Measurements from ENCODE around the gene ARHGDIG. TPM values are rescaled to one million over a fixed set of nuclear protein-coding genes. Genes with fewer than 3 reads are reported as not detected.

ARHGDIG gene
- total and polyA plus RNA-seq, 2 of the 4 experiments (the other 2 are of a cell fraction), result 0.24 to 0.36 TPM

GRCh38 chr16:272633-273546 is 7.5 kb upstream of the ARHGDIG start:
- Histone ChIP-seq H3K79me1 (ENCODE audit: low read depth in 1 of 2, low read length in 2 of 2) (no peaks in the 10 kb centered on the region), H2AK5ac (ENCODE audit: low read depth, low read length) (no peak overlapping the region), H2BK15ac (ENCODE audit: low read depth, low read length) (no peak overlapping the region), H3K14ac (replicated peaks; ENCODE audit: low read depth, low read length) (no peak overlapping the region), H3K9me3 (ENCODE audit: control insufficient read depth, insufficient read depth, low read length) (no peaks in the 10 kb centered on the region), H3K9ac (ENCODE audit: low read depth, low read length) (no peak overlapping the region), H3K4me2 (ENCODE audit: low read depth, low read length) (no peak overlapping the region), H2AFZ (replicated peaks; ENCODE audit: low read length, poor library complexity) (no peak overlapping the region), H3K4ac (ENCODE audit: low read depth, low read length) (no peak overlapping the region), H2AK9ac (replicated peaks; ENCODE audit: low read depth, low read length, poor library complexity) (no peak overlapping the region), H3K4me3 (ENCODE audit: insufficient read depth, low read depth, low read length) (no peak overlapping the region), H3K9me1 (ENCODE audit: insufficient read depth, low read length) (peaks cover 2% of the 10 kb centered on the region; the same call in 1 of the 2 replicates), H4K8ac (ENCODE audit: low read depth in 2 of 2, low read length in 2 of 2) (no peak overlapping the region), H3K27me3 (ENCODE audit: control insufficient read depth, insufficient read depth, low read length) (peaks cover 18% of the 10 kb centered on the region; the same call in 1 of the 2 replicates), H2BK120ac (ENCODE audit: low read depth, low read length) (no peak overlapping the region), H3K27ac (ENCODE audit: insufficient read depth, low read length) (no peak overlapping the region), H3K18ac (ENCODE audit: low read depth, low read length) (no peak overlapping the region), H4K5ac (ENCODE audit: low read depth, low read length) (no peak overlapping the region), H4K91ac (ENCODE audit: insufficient read depth, low read depth, low read length) (no peak overlapping the region), H3K4me1 (ENCODE audit: control insufficient read depth, insufficient read depth, low read length) (peaks cover 3% of the 10 kb centered on the region; the same call in 1 of the 2 replicates), H3K56ac (ENCODE audit: extremely low read depth, insufficient read depth, low read length) (no peak overlapping the region), H2BK5ac (ENCODE audit: low read depth, low read length, poor library complexity, severe bottlenecking) (no peak overlapping the region), H4K20me1 (ENCODE audit: insufficient read depth, low read length) (no peaks in the 10 kb centered on the region), H3K23ac (ENCODE audit: low read depth, low read length) (no peak overlapping the region), H3K36me3 (ENCODE audit: control insufficient read depth, insufficient read depth, low read length) (no peaks in the 10 kb centered on the region), H2BK20ac (ENCODE audit: low read depth, low read length) (no peak overlapping the region)
- ChIA-PET POLR2A (ENCODE audit: unreplicated experiment) (no interaction called here), CTCF (no interaction called here)
- intact Hi-C loops (cut with micrococcal nuclease), result no loop called here
- ATAC-seq (ENCODE audit: low read depth) (no peak), DNase-seq (no peak)
- BruUV-seq (replicated peaks), result no TSS peak
- 64% methylated on average over 13 of the region's 36 CpGs; no CpG with 5 or more reads in 1 of the 2 experiments for WGBS, 2 experiments (ENCODE audit: extremely low coverage in 2 of 2, insufficient read length in 1 of 2)
- in situ Hi-C loops (cut with MboI; ENCODE audit: low sequenced_read_pairs), result no loop called here
- dilution Hi-C loops (cut with HindIII; ENCODE audit: low sequenced_read_pairs, unreplicated experiment), result no loop called here
- no peak for TF ChIP-seq CTCF (conservative IDR thresholded peaks at IDR 0.05; ENCODE audit: low read depth, low read length)
- TF ChIP-seq MAFK (IDR thresholded peaks at IDR 0.05; ENCODE audit: low read depth, low read length), result no peak
- TF ChIP-seq CEBPB (IDR thresholded peaks at IDR 0.05; ENCODE audit: low read depth, low read length), result no peak
- TF ChIP-seq USF2 (IDR thresholded peaks at IDR 0.05; ENCODE audit: low read depth, low read length), result no peak
- TF ChIP-seq CHD1 (IDR thresholded peaks at IDR 0.05; ENCODE audit: low read depth, low read length), result no peak
- no peak for TF ChIP-seq RFX5 (IDR thresholded peaks at IDR 0.05; ENCODE audit: low read depth, low read length)
- TF ChIP-seq ELK1 (IDR thresholded peaks at IDR 0.05; ENCODE audit: borderline replicate concordance, low read depth, low read length), result no peak
- TF ChIP-seq SMC3 (IDR thresholded peaks at IDR 0.05; ENCODE audit: low read depth, low read length), result no peak
- no peak for TF ChIP-seq NFE2L2 (IDR thresholded peaks at IDR 0.05; ENCODE audit: low read depth, low read length)
- no peak for TF ChIP-seq MAZ (IDR thresholded peaks at IDR 0.05; ENCODE audit: borderline replicate concordance, low read depth, low read length)
- no peak for TF ChIP-seq RAD21 (IDR thresholded peaks at IDR 0.05; ENCODE audit: low read length)
- no peak for TF ChIP-seq BHLHE40 (IDR thresholded peaks at IDR 0.05; ENCODE audit: low read depth, low read length)
- no peak for TF ChIP-seq POLR2A (IDR thresholded peaks at IDR 0.05; ENCODE audit: low read depth, low read length)
- no peak for TF ChIP-seq RCOR1 (IDR thresholded peaks at IDR 0.05; ENCODE audit: insufficient replicate concordance, low read length)
- no peak for TF ChIP-seq FOS (IDR thresholded peaks at IDR 0.05; ENCODE audit: low read depth, low read length)
